Vagina (tissue), 2 donors: Measurements from ENCODE around the gene C1QC. TPM values are rescaled to one million over a fixed set of nuclear protein-coding genes. Genes with fewer than 3 reads are reported as not detected.

Experiments used
- DNase-seq, 2 donors: peaks; one replicate each; pipeline ENCODE4 v3.0.0-alpha.2; 2017; ENCODE audit errors: extremely low spot score in 2 of 2
- H3K27ac ChIP-seq: fragments of 200-600 bp; sonication (generic); one replicate; pipeline ENCODE4 v1.5.1; 2019
- H3K27me3 ChIP-seq: fragments of 200-600 bp; sonication (generic); one replicate; pipeline ENCODE4 v1.5.1; 2019
- H3K36me3 ChIP-seq, 2 donors: fragments of 200-600 bp; sonication (generic); one replicate each; pipeline ENCODE4 v1.5.1; 2017 to 2019
- H3K4me1 ChIP-seq: fragments of 200-600 bp; sonication (generic); one replicate; pipeline ENCODE4 v1.5.1; 2019
- H3K4me3 ChIP-seq, 2 donors: fragments of 200-600 bp; sonication (generic); 1 replicate in 1 of 2; 2 replicates in 1 of 2; pipeline ENCODE4 v1.5.1; 2016 to 2019
- H3K9me3 ChIP-seq: fragments of 200-600 bp; sonication (generic); one replicate; pipeline ENCODE4 v1.5.1; 2019
- CTCF ChIP-seq, 3 experiments: fragments of 450-650 bp in 2 of 3; fragments of 200-600 bp in 1 of 3; sonication (generic) in 1 of 3; IDR thresholded peaks; one replicate each; pipeline ENCODE4 v1.5.1; 2017 to 2019; ENCODE audit warnings: antibody characterized with exemption in 3 of 3, mild to moderate bottlenecking in 2 of 3, moderate library complexity in 2 of 3
- POLR2A ChIP-seq, 2 donors: fragments of 450-650 bp; IDR thresholded peaks; one replicate each; pipeline ENCODE4 v1.6.1; 2017; ENCODE audit warnings: antibody characterized with exemption in 2 of 2, mild to moderate bottlenecking in 2 of 2, moderate library complexity in 2 of 2
- POLR2AphosphoS5 ChIP-seq, 2 donors: sonication (generic); formaldehyde crosslinking; IDR thresholded peaks; one replicate each; pipeline ENCODE4 v1.9.0; 2017; ENCODE audit warnings: antibody characterized with exemption in 2 of 2, mild to moderate bottlenecking in 2 of 2, low read depth in 1 of 2; ENCODE audit not compliant: insufficient read depth in 1 of 2
- intact Hi-C: fragments of 100-400 bp; cut with DNase I; formaldehyde crosslinking; loops from one replicate; pipeline ENCODE4 v1.15.1; 2023
- total RNA-seq: library from RNA; depleted of rRNA; stranded (reverse); fragments of >200 nt; gene quantifications from one replicate; pipeline ENCODE4 v1.2.3, GENCODE V29; 2016

The C1QC gene
- total RNA-seq, 1 donor from 2014 or later = 128 TPM

- no peaks in the 10 kb centered on the region for H3K4me1 ChIP-seq
- TF ChIP-seq POLR2AphosphoS5 (IDR thresholded peaks at IDR 0.05; ENCODE audit: insufficient read depth in 1 of 2, low read depth in 1 of 2) (no peak), POLR2A (IDR thresholded peaks at IDR 0.05) (no peak), CTCF (IDR thresholded peaks at IDR 0.05) (no peak)
- DNase-seq = no peak
- no peaks in the 10 kb centered on the region for H3K36me3 ChIP-seq
- intact Hi-C loops = no loop called here
- H3K4me3 ChIP-seq = no peak overlapping the region
- H3K27me3 ChIP-seq = no peaks in the 10 kb centered on the region
- H3K9me3 ChIP-seq = no peaks in the 10 kb centered on the region
- no peak overlapping the region for H3K27ac ChIP-seq
These were observed 16.1 kb upstream of the C1QC start for GRCh38 chr1:22627331-22627730.

- H3K27me3 ChIP-seq = no peaks in the 10 kb centered on the region
- H3K9me3 ChIP-seq = no peaks in the 10 kb centered on the region
- H3K4me3 ChIP-seq = no peak overlapping the region
- no peak for DNase-seq
- intact Hi-C loops = no loop called here
- H3K4me1 ChIP-seq = no peaks in the 10 kb centered on the region
- no peak overlapping the region for H3K27ac ChIP-seq
- TF ChIP-seq POLR2AphosphoS5 (IDR thresholded peaks at IDR 0.05; ENCODE audit: insufficient read depth in 1 of 2, low read depth in 1 of 2) (no peak), CTCF (IDR thresholded peaks at IDR 0.05) (no peak), POLR2A (IDR thresholded peaks at IDR 0.05) (no peak)
- no peaks in the 10 kb centered on the region for H3K36me3 ChIP-seq
These were observed 14.6 kb upstream of the C1QC start for GRCh38 chr1:22628698-22629444.

GRCh38 chr1:22629886-22630285 lies 13.5 kb upstream of the C1QC start:
- TF ChIP-seq CTCF (IDR thresholded peaks at IDR 0.05) = no peak
- no peak for TF ChIP-seq POLR2AphosphoS5 (IDR thresholded peaks at IDR 0.05; ENCODE audit: insufficient read depth in 1 of 2, low read depth in 1 of 2)
- no peak for TF ChIP-seq POLR2A (IDR thresholded peaks at IDR 0.05)
- no peak for DNase-seq
- Histone ChIP-seq H3K9me3 (no peaks in the 10 kb centered on the region), H3K27me3 (no peaks in the 10 kb centered on the region), H3K4me3 (no peak overlapping the region), H3K4me1 (no peaks in the 10 kb centered on the region), H3K36me3 (no peaks in the 10 kb centered on the region), H3K27ac (no peak overlapping the region)
- intact Hi-C loops = loop anchor here (10.0 kb wide), 1 partner anchor 495 kb away; no protein-coding TSS in a partner anchor

- intact Hi-C loops = loop anchor here (10.0 kb wide), 1 partner anchor 499 kb away; no protein-coding TSS in a partner anchor
- Histone ChIP-seq H3K27ac (no peak overlapping the region), H3K27me3 (no peaks in the 10 kb centered on the region), H3K4me1 (no peaks in the 10 kb centered on the region), H3K4me3 (no peak overlapping the region), H3K9me3 (no peaks in the 10 kb centered on the region), H3K36me3 (no peaks in the 10 kb centered on the region)
- DNase-seq = no peak
- TF ChIP-seq POLR2AphosphoS5 (IDR thresholded peaks at IDR 0.05; ENCODE audit: insufficient read depth in 1 of 2, low read depth in 1 of 2) = no peak
- TF ChIP-seq CTCF (IDR thresholded peaks at IDR 0.05) = no peak
- TF ChIP-seq POLR2A (IDR thresholded peaks at IDR 0.05) = no peak
These were observed 9.6 kb upstream of the C1QC start for GRCh38 chr1:22633697-22634463.
